Liver (tissue), 3 donors: Measurements from ENCODE around the gene GALNT1.

Experiments used
- EGR1 ChIP-seq, 2 donors: IDR thresholded peaks; 2 replicates each; pipeline ENCODE4 v1.6.1; 2016 to 2018; ENCODE audit warnings: antibody characterized with exemption in 2 of 2, low read depth in 2 of 2
- SP1 ChIP-seq: IDR thresholded peaks from 2 replicates; pipeline ENCODE4 v1.6.1; 2018; ENCODE audit warnings: antibody characterized with exemption, mild to moderate bottlenecking
- TF ChIP-seq, protein P1 (sequence below): fragments of 150-350 bp; IDR thresholded peaks from 2 replicates; pipeline ENCODE4 v1.5.1; 2017; ENCODE audit warnings: improper control_type of control experiment, low read depth, low read length; ENCODE audit not compliant: missing input control
- donor health status: healthy.
- donor health status: healthy.

DNA sequence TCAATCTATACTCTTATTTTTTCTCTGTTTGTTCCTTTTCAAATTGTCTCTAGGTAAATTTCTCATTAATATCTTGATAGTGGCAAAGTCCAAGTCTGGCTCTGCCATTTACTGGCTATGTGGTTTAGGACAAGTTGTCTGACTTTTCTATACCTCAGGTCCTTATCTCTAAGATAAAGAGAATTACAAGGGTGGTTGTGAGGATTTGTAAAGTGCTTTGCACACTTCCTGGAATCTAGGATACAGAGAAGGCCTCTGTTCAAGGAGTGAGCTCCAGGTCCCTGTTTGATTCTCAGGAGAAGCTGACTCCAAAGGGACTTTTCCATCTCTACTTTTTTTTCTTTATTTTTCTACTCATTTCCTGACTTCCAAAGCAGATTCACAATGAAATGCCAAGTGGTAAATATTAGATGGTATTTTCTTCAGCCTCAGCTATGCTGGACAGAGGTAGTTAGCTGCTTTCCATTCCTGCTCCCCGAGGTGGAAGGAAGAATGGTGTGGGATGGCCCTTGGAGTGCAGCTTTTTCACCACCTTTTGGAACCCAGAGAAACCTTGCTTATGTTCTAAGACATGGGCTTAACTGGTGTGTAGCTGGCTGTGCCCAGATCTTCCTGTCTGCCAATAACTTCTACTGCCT is 90.5 kb downstream of the GALNT1 start:
- TF ChIP-seq, protein P1, sequence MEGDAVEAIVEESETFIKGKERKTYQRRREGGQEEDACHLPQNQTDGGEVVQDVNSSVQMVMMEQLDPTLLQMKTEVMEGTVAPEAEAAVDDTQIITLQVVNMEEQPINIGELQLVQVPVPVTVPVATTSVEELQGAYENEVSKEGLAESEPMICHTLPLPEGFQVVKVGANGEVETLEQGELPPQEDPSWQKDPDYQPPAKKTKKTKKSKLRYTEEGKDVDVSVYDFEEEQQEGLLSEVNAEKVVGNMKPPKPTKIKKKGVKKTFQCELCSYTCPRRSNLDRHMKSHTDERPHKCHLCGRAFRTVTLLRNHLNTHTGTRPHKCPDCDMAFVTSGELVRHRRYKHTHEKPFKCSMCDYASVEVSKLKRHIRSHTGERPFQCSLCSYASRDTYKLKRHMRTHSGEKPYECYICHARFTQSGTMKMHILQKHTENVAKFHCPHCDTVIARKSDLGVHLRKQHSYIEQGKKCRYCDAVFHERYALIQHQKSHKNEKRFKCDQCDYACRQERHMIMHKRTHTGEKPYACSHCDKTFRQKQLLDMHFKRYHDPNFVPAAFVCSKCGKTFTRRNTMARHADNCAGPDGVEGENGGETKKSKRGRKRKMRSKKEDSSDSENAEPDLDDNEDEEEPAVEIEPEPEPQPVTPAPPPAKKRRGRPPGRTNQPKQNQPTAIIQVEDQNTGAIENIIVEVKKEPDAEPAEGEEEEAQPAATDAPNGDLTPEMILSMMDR: no peak
- no peak for TF ChIP-seq SP1
- TF ChIP-seq EGR1 (IDR thresholded peaks at IDR 0.05; ENCODE audit: low read depth in 2 of 2): no peak
